BLaER1 treated with 17β-estradiol and CSF1 and Interleukin-3, amounts not matched to agents 10 nM and 100 nM (cell line): Measurements from ENCODE around the gene SLC38A8.
A peak's percentile ranks its signal among the peaks of the same experiment; 100 is the strongest.

Source experiments
- H3K27ac ChIP-seq, 11 experiments: shearing (Covaris generic); formaldehyde crosslinking; 2 replicates each; pipeline ENCODE4 v1.8.1; 2022
- H3K27me3 ChIP-seq, 11 experiments: shearing (Covaris generic); formaldehyde crosslinking; 2 replicates each; pipeline ENCODE4 v1.8.1; 2022
- H3K36me3 ChIP-seq, 11 experiments: shearing (Covaris generic); formaldehyde crosslinking; 2 replicates each; pipeline ENCODE4 v1.8.1; 2022
- H3K4me1 ChIP-seq, 10 experiments: shearing (Covaris generic); formaldehyde crosslinking; 2 replicates each; pipeline ENCODE4 v1.8.1; 2022
- H3K4me2 ChIP-seq, 11 experiments: shearing (Covaris generic); formaldehyde crosslinking; 2 replicates each; pipeline ENCODE4 v1.8.1; 2022
- H3K4me3 ChIP-seq, 10 experiments: shearing (Covaris generic); formaldehyde crosslinking; 2 replicates each; pipeline ENCODE4 v1.8.1; 2022
- H3K9ac ChIP-seq, 11 experiments: shearing (Covaris generic); formaldehyde crosslinking; 2 replicates each; pipeline ENCODE4 v1.8.1; 2022
- H3K9me3 ChIP-seq, 11 experiments: shearing (Covaris generic); formaldehyde crosslinking; replicated peaks in 1 of 11; 2 replicates each; pipeline ENCODE4 v1.8.1; 2022
- H4K20me1 ChIP-seq, 11 experiments: shearing (Covaris generic); formaldehyde crosslinking; 2 replicates each; pipeline ENCODE4 v1.8.1; 2022
- Cebpa-rat ChIP-seq, 11 experiments: shearing (Covaris generic); IDR thresholded peaks; 2 replicates each; pipeline ENCODE4 v1.8.1; 2022

Gene SLC38A8

GRCh38 chr16:84049403-84050060 is 6.9 kb upstream of the SLC38A8 start:
- Histone ChIP-seq H3K27ac (0 out of 22 replicates have a peak overlapping the region, but pooled peaks of 2 of the 11 experiments have one; percentile 2 to 3), H3K4me1 (peaks cover 0 to 18% (median 10%) of the 10 kb centered on the region in 10 experiments; a peak in 15 of 20 replicates), H3K36me3 (peaks cover 26 to 64% (median 48%) of the 10 kb centered on the region in 11 experiments), H3K9me3 (no peaks in the 10 kb centered on the region), H3K27me3 (no peaks in the 10 kb centered on the region; a peak in 1 of 22 replicates), H3K9ac (peak overlapping the region in 3 of 11 experiments; percentile 31 to 53 (median 41); a peak in 3 of 22 replicates), H4K20me1 (peaks cover 8 to 74% (median 31%) of the 10 kb centered on the region in 11 experiments; a peak in 19 of 22 replicates), H3K4me3 (no peak overlapping the region), H3K4me2 (peak overlapping the region in 3 of 11 experiments; percentile 14 to 25 (median 18); a peak in 2 of 22 replicates)
- no peak for TF ChIP-seq Cebpa-rat (IDR thresholded peaks at IDR 0.05)

GRCh38 chr16:84048871-84049270 is 6.3 kb upstream of the SLC38A8 start:
- Histone ChIP-seq H4K20me1 (peaks cover 5 to 71% (median 28%) of the 10 kb centered on the region in 11 experiments; a peak in 16 of 22 replicates), H3K36me3 (peaks cover 19 to 57% (median 41%) of the 10 kb centered on the region in 11 experiments), H3K4me1 (peaks cover 0 to 17% (median 7%) of the 10 kb centered on the region in 10 experiments; a peak in 10 of 20 replicates), H3K4me3 (no peak overlapping the region), H3K4me2 (peak overlapping the region in 2 of 11 experiments; percentile 14 to 18; a peak in 1 of 22 replicates), H3K27me3 (peaks cover 0 to 5% (median 0%) of the 10 kb centered on the region in 11 experiments; a peak in 3 of 22 replicates), H3K9me3 (no peaks in the 10 kb centered on the region), H3K27ac (0 out of 22 replicates have a peak overlapping the region, but pooled peaks of 1 of the 11 experiments have one; percentile 2), H3K9ac (peak overlapping the region in 2 of 11 experiments; percentile 31 to 41; a peak in 1 of 22 replicates)
- TF ChIP-seq Cebpa-rat (IDR thresholded peaks at IDR 0.05), result no peak

GRCh38 chr16:84048270-84048669 is 5.7 kb upstream of the SLC38A8 start:
- Histone ChIP-seq H3K36me3 (peaks cover 13 to 51% (median 35%) of the 10 kb centered on the region in 11 experiments), H4K20me1 (peaks cover 5 to 71% (median 24%) of the 10 kb centered on the region in 11 experiments; a peak in 16 of 22 replicates)

GRCh38 chr16:84047626-84048025 is 5.0 kb upstream of the SLC38A8 start:
- no peak overlapping the region for H3K27ac ChIP-seq
- no peak overlapping the region for H3K4me2 ChIP-seq
- H3K4me1 ChIP-seq, result peaks cover 0 to 29% (median 11%) of the 10 kb centered on the region in 10 experiments; a peak in 11 of 20 replicates
- H3K9me3 ChIP-seq, result no peaks in the 10 kb centered on the region
- peaks cover 5 to 67% (median 24%) of the 10 kb centered on the region in 11 experiments; a peak in 16 of 22 replicates for H4K20me1 ChIP-seq
- no peak overlapping the region for H3K4me3 ChIP-seq
- H3K9ac ChIP-seq, result no peak overlapping the region
- TF ChIP-seq Cebpa-rat (IDR thresholded peaks at IDR 0.05), result no peak
- H3K36me3 ChIP-seq, result peaks cover 7 to 45% (median 29%) of the 10 kb centered on the region in 11 experiments
- peaks cover 0 to 18% (median 0%) of the 10 kb centered on the region in 11 experiments; a peak in 4 of 22 replicates for H3K27me3 ChIP-seq

More at GRCh38 chr16:84048270-84048669, 5.7 kb upstream of the SLC38A8 start:
- no peak overlapping the region for H3K4me3 ChIP-seq
- no peak for TF ChIP-seq Cebpa-rat (IDR thresholded peaks at IDR 0.05)
- H3K4me1 ChIP-seq, result peaks cover 0 to 23% (median 10%) of the 10 kb centered on the region in 10 experiments; a peak in 11 of 20 replicates
- no peak overlapping the region for H3K27ac ChIP-seq
- no peaks in the 10 kb centered on the region for H3K9me3 ChIP-seq
- H3K27me3 ChIP-seq, result peaks cover 0 to 11% (median 0%) of the 10 kb centered on the region in 11 experiments; a peak in 3 of 22 replicates
- H3K4me2 ChIP-seq, result no peak overlapping the region
- H3K9ac ChIP-seq, result no peak overlapping the region

- peaks cover 0 to 21% (median 0%) of the 10 kb centered on the region in 11 experiments; a peak in 4 of 22 replicates for H3K27me3 ChIP-seq
- TF ChIP-seq Cebpa-rat (IDR thresholded peaks at IDR 0.05), result no peak
These were observed 4.6 kb upstream of the SLC38A8 start for GRCh38 chr16:84047206-84047605.

GRCh38 chr16:84045818-84046470 is 3.3 kb upstream of the SLC38A8 start:
- H3K36me3 ChIP-seq, result peaks cover 0 to 33% (median 21%) of the 10 kb centered on the region in 11 experiments; a peak in 20 of 22 replicates
- H3K9me3 ChIP-seq, result no peaks in the 10 kb centered on the region
- no peak overlapping the region for H3K4me3 ChIP-seq
- no peak overlapping the region for H3K4me2 ChIP-seq
- H3K27me3 ChIP-seq, result peaks cover 0 to 28% (median 0%) of the 10 kb centered on the region in 11 experiments; a peak in 6 of 22 replicates
- no peak overlapping the region for H3K9ac ChIP-seq
- no peak overlapping the region for H3K27ac ChIP-seq
- peaks cover 0 to 57% (median 21%) of the 10 kb centered on the region in 11 experiments; a peak in 10 of 22 replicates for H4K20me1 ChIP-seq
- TF ChIP-seq Cebpa-rat (IDR thresholded peaks at IDR 0.05), result no peak
- H3K4me1 ChIP-seq, result peaks cover 0 to 27% (median 11%) of the 10 kb centered on the region in 10 experiments; a peak in 11 of 20 replicates

More at GRCh38 chr16:84047206-84047605, 4.6 kb upstream of the SLC38A8 start:
- no peak overlapping the region for H3K4me3 ChIP-seq
- no peak overlapping the region for H3K9ac ChIP-seq
- H4K20me1 ChIP-seq, result peaks cover under 1 to 62% (median 20%) of the 10 kb centered on the region in 11 experiments; a peak in 16 of 22 replicates
- no peak overlapping the region for H3K4me2 ChIP-seq
- H3K4me1 ChIP-seq, result peaks cover 0 to 27% (median 11%) of the 10 kb centered on the region in 10 experiments; a peak in 11 of 20 replicates
- H3K27ac ChIP-seq, result no peak overlapping the region
- H3K9me3 ChIP-seq, result no peaks in the 10 kb centered on the region
- H3K36me3 ChIP-seq, result peaks cover 3 to 41% (median 24%) of the 10 kb centered on the region in 11 experiments

- Histone ChIP-seq H3K4me1 (peaks cover 0 to 30% (median 11%) of the 10 kb centered on the region in 10 experiments; a peak in 11 of 20 replicates), H3K9me3 (no peaks in the 10 kb centered on the region), H3K27me3 (peaks cover 0 to 35% (median 0%) of the 10 kb centered on the region in 11 experiments; a peak in 6 of 22 replicates), H3K4me2 (no peak overlapping the region), H3K36me3 (peaks cover 0 to 29% (median 19%) of the 10 kb centered on the region in 11 experiments; a peak in 20 of 22 replicates), H4K20me1 (peaks cover 0 to 61% (median 18%) of the 10 kb centered on the region in 11 experiments; a peak in 10 of 22 replicates), H3K27ac (no peak overlapping the region), H3K4me3 (no peak overlapping the region), H3K9ac (no peak overlapping the region)
- no peak for TF ChIP-seq Cebpa-rat (IDR thresholded peaks at IDR 0.05)
These were observed 2.6 kb upstream of the SLC38A8 start for GRCh38 chr16:84045001-84045817.

GRCh38 chr16:84044118-84044488 is 1.5 kb upstream of the SLC38A8 start:
- no peak for TF ChIP-seq Cebpa-rat (IDR thresholded peaks at IDR 0.05)
- no peak overlapping the region for H3K9ac ChIP-seq
- peaks cover 0 to 58% (median 8%) of the 10 kb centered on the region in 11 experiments; a peak in 9 of 22 replicates for H4K20me1 ChIP-seq
- H3K36me3 ChIP-seq, result peaks cover 0 to 18% (median 9%) of the 10 kb centered on the region in 11 experiments; a peak in 16 of 22 replicates
- no peak overlapping the region for H3K27ac ChIP-seq
- H3K4me1 ChIP-seq, result peaks cover 0 to 25% (median 7%) of the 10 kb centered on the region in 10 experiments; a peak in 10 of 20 replicates
- H3K4me3 ChIP-seq, result no peak overlapping the region
- peaks cover 0 to 44% (median 0%) of the 10 kb centered on the region in 11 experiments; a peak in 6 of 22 replicates for H3K27me3 ChIP-seq
- no peaks in the 10 kb centered on the region for H3K9me3 ChIP-seq
- peak overlapping the region in 3 of 11 experiments; percentile 20 to 48 (median 33); a peak in 5 of 22 replicates for H3K4me2 ChIP-seq
